ENCODE measurements around the gene MAP3K6.

- TF ChIP-seq BHLHE40 (IDR thresholded peaks at IDR 0.05; ENCODE audit: low read depth, low read length), result no peak
- no peak for TF ChIP-seq NR3C1 (IDR thresholded peaks at IDR 0.05)
- TF ChIP-seq MYC (IDR thresholded peaks at IDR 0.05; ENCODE audit: borderline replicate concordance, low read length), result no peak
- no peak for TF ChIP-seq EP300 (IDR thresholded peaks at IDR 0.05)
Measured at GRCh38 chr1:27398405-27399149, 31.8 kb upstream of the MAP3K6 start.
